Measurements from ENCODE around the gene KCND3. TPM values are rescaled to one million over a fixed set of nuclear protein-coding genes. Genes with fewer than 3 reads are reported as not detected.

The KCND3 gene
- total RNA-seq, 1 experiment from 2014 or later: 0.15 TPM

GRCh38 chr1:111880881-111881837 lies 108.3 kb downstream of the KCND3 start:
- H3K4me2 ChIP-seq (ENCODE audit: insufficient read depth, insufficient read length, low read length): no peak overlapping the region
- no peak for TF ChIP-seq CTCF (conservative IDR thresholded peaks at IDR 0.05)
- peaks cover 2% of the 10 kb centered on the region; the same call in 1 of the 2 replicates for H3K4me1 ChIP-seq (ENCODE audit: insufficient read depth, low read length)
- WGBS (ENCODE audit: extremely low coverage, insufficient read length, low lambda C conversion rate): no CpG with 5 or more reads among the region's 17 CpGs
- no peak overlapping the region for H2BK5ac ChIP-seq (ENCODE audit: insufficient read length, low read length)
- no peak overlapping the region for H2BK15ac ChIP-seq (ENCODE audit: low read depth, low read length)
- H3K27ac ChIP-seq (ENCODE audit: insufficient read length, low read depth, low read length): no peak overlapping the region
- H3K9me3 ChIP-seq (ENCODE audit: control insufficient read depth, low read depth, low read length): no peaks in the 10 kb centered on the region
- H3K79me1 ChIP-seq (ENCODE audit: insufficient read depth, low read depth, low read length, poor library complexity, severe bottlenecking): no peaks in the 10 kb centered on the region
- no peak overlapping the region for H3T11ph ChIP-seq (ENCODE audit: low read length)
- no peak overlapping the region for H2AFZ ChIP-seq (ENCODE audit: low read length)
- no peak overlapping the region for H3K18ac ChIP-seq (ENCODE audit: insufficient read length, low read depth, low read length)
- H3K14ac ChIP-seq (ENCODE audit: insufficient read depth, low read length): no peak overlapping the region
- no peak overlapping the region for H2BK12ac ChIP-seq (ENCODE audit: insufficient read length, low read depth, low read length)
- H3K79me2 ChIP-seq (ENCODE audit: insufficient read depth, low read length): no peaks in the 10 kb centered on the region
- H3K23me2 ChIP-seq (ENCODE audit: insufficient read length, low read depth, low read length, poor library complexity, severe bottlenecking): no peaks in the 10 kb centered on the region
- H3K27me3 ChIP-seq (ENCODE audit: insufficient read depth, low read length): no peaks in the 10 kb centered on the region
- no peak overlapping the region for H4K5ac ChIP-seq (ENCODE audit: insufficient read length, low read depth, low read length)
- no peak overlapping the region for H2BK20ac ChIP-seq (ENCODE audit: low read depth, low read length, poor library complexity, severe bottlenecking)
- H3K9ac ChIP-seq (ENCODE audit: extremely low read depth, insufficient read length, low read length): no peak overlapping the region
- H3K4ac ChIP-seq (ENCODE audit: low read depth, low read length): no peak overlapping the region
- no peak overlapping the region for H3K56ac ChIP-seq (ENCODE audit: insufficient read length, low read depth, low read length)
- no peak overlapping the region for H4K8ac ChIP-seq (replicated peaks; ENCODE audit: insufficient read length, low read depth, low read length)
- peaks cover 8 to 26% of the 10 kb centered on the region in 2 experiments for H3K4me1 Mint-ChIP-seq
- H4K91ac ChIP-seq (ENCODE audit: insufficient read length, low read depth, low read length): no peak overlapping the region
- no peak overlapping the region for H2AK5ac ChIP-seq (ENCODE audit: insufficient read length, low read length)
- H3K9me3 Mint-ChIP-seq: no peaks in the 10 kb centered on the region
- no peaks in the 10 kb centered on the region; the same call in none of the 2 replicates for H3K27me3 Mint-ChIP-seq (ENCODE audit: low read depth)
- H4K20me1 ChIP-seq (ENCODE audit: control insufficient read depth, insufficient read depth, insufficient read length): no peaks in the 10 kb centered on the region
- H3K23ac ChIP-seq (ENCODE audit: insufficient read length, low read depth, low read length): no peak overlapping the region
- H3K4me3 Mint-ChIP-seq: no peak overlapping the region
- DNase-seq: no peak
- H3K27ac Mint-ChIP-seq: no peak overlapping the region
- no peak overlapping the region for H2BK120ac ChIP-seq (ENCODE audit: low read depth, low read length, poor library complexity, severe bottlenecking)
- H3K36me3 Mint-ChIP-seq (ENCODE audit: insufficient read depth in 1 of 3, low read depth in 3 of 3): no peaks in the 10 kb centered on the region

Measured in H9 (cell line).